Activated CD8-positive, alpha-beta T cell treated with anti-CD3 and anti-CD28 coated beads, Interleukin-2, amount 10 ng/mL, durations not matched to agents 7 days and 5 days (primary cell): ENCODE measurements around the gene ATF7IP2. TPM values are rescaled to one million over a fixed set of nuclear protein-coding genes. Genes with fewer than 3 reads are reported as not detected.
A peak's percentile ranks its signal among the peaks of the same experiment; 100 is the strongest.
"Not testable (repeated sequence)": the region's sequence is repeated elsewhere in the genome, so short reads cannot be mapped to it uniquely, and the experiment has no call there.

Source experiments
- ATAC-seq: fragments of 150-1000 bp; cut with Tn5 transposase; one replicate; pipeline ENCODE4 v1.10.0; 2021; ENCODE audit warnings: moderate library complexity
- CTCF ChIA-PET: fragments of 350-600 bp; sonication (Branson Sonifier 250); formaldehyde crosslinking; loops from one replicate; lab custom pipeline; 2021; ENCODE audit warnings: antibody characterized with exemption; lab: Charles Lee
- POLR2A ChIA-PET: fragments of 350-600 bp; sonication (Branson Sonifier 250); formaldehyde crosslinking; loops from one replicate; lab custom pipeline; 2021; ENCODE audit warnings: antibody characterized with exemption; lab: Charles Lee
- DNase-seq: peaks from one replicate; pipeline ENCODE4 v3.0.0-alpha.2; 2020
- H3K27ac Mint-ChIP-seq: one replicate; pipeline ENCODE4 v1.8.0; 2021; ENCODE audit warnings: mild to moderate bottlenecking, mixed read lengths
- H3K27me3 Mint-ChIP-seq: one replicate; pipeline ENCODE4 v1.8.0; 2021; ENCODE audit warnings: low read depth, mixed read lengths
- H3K36me3 Mint-ChIP-seq: one replicate; pipeline ENCODE4 v1.8.0; 2021; ENCODE audit warnings: low read depth, mixed read lengths
- H3K4me1 Mint-ChIP-seq: one replicate; pipeline ENCODE4 v1.8.0; 2021; ENCODE audit warnings: low read depth, mixed read lengths
- H3K4me3 Mint-ChIP-seq: one replicate; pipeline ENCODE4 v1.8.0; 2021; ENCODE audit warnings: mild to moderate bottlenecking, mixed read lengths
- H3K9me3 Mint-ChIP-seq: one replicate; pipeline ENCODE4 v1.8.0; 2022; ENCODE audit warnings: mixed read lengths; ENCODE audit not compliant: insufficient read depth
- total RNA-seq, 2 experiments: library from RNA; stranded (reverse); gene quantifications; one replicate each; pipeline ENCODE4 v1.2.3, GENCODE V29; 2021

ATF7IP2 gene, protein sequence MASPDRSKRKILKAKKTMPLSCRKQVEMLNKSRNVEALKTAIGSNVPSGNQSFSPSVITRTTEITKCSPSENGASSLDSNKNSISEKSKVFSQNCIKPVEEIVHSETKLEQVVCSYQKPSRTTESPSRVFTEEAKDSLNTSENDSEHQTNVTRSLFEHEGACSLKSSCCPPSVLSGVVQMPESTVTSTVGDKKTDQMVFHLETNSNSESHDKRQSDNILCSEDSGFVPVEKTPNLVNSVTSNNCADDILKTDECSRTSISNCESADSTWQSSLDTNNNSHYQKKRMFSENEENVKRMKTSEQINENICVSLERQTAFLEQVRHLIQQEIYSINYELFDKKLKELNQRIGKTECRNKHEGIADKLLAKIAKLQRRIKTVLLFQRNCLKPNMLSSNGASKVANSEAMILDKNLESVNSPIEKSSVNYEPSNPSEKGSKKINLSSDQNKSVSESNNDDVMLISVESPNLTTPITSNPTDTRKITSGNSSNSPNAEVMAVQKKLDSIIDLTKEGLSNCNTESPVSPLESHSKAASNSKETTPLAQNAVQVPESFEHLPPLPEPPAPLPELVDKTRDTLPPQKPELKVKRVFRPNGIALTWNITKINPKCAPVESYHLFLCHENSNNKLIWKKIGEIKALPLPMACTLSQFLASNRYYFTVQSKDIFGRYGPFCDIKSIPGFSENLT
- 10 to 100 TPM; 30.1 to 31.3 TPM for total RNA-seq

DNA sequence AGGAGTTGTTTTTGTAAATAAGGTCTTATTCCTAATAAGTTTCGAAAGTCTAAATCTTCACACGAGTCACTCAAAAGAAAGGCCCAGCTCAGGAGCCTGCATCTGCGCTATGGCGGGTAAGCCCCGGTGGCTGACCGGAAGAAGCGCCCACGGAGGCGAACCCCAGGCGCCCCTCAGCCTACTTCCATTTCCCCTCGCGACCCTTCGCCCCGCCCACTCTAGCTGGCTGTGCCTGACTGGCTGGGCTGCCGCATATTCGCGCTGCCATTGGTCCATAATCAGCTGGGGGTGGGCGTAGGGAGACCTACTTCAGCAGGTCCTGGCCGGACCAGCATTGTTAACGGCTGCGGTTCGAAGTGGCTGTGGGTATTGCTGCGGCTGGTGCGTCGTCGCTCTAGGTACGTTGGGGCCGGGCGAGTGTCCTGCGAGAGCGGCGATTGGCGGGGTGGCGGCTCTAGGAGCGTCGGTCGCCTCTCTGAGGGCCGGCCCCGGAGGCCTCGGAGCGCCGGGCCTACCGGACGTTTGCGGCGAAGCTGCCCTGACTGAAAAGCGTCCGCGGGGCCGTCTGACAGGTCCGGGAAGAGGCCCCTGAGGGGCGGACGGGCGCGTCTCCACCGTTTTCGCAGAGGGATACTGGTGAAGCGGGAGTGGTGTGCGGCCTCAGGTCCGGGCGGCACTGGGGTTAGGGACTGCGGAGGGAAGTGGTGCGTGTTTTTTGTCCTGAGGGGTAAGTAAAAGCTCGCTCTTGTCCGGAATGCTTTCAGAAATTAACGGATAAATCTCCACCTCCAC, at the start of gene ATF7IP2:
Gene ATF7IP2 (plus strand): TSS at position 337 of the 792 bp plus-strand sequence. CDS start 44,560 bp downstream, outside the sequence.
- ATAC-seq, result peak; percentile 97
- H3K36me3 Mint-ChIP-seq, result peaks cover 36% of the 10 kb centered on the region
- H3K27ac Mint-ChIP-seq, result peak within 1 kb of the TSS; percentile 99
- peaks cover 3% of the 10 kb centered on the region for H3K9me3 Mint-ChIP-seq
- peaks cover 48% of the 10 kb centered on the region for H3K4me1 Mint-ChIP-seq
- no peaks in the 10 kb centered on the region for H3K27me3 Mint-ChIP-seq
- POLR2A ChIA-PET, result interaction anchor here (0.5 to 1.9 kb wide), 5 partner anchors 12 to 64 kb away, joined by 3 to 6 read pairs (median 5); no protein-coding TSS in a partner anchor
- CTCF ChIA-PET, result interaction anchor here (0.6 to 1.4 kb wide), 4 partner anchors 34 to 71 kb away, joined by 3 to 4 read pairs (median 4); no protein-coding TSS in a partner anchor
- peak within 1 kb of the TSS; percentile 85 for H3K4me3 Mint-ChIP-seq
- peak; percentile 92 for DNase-seq

DNA sequence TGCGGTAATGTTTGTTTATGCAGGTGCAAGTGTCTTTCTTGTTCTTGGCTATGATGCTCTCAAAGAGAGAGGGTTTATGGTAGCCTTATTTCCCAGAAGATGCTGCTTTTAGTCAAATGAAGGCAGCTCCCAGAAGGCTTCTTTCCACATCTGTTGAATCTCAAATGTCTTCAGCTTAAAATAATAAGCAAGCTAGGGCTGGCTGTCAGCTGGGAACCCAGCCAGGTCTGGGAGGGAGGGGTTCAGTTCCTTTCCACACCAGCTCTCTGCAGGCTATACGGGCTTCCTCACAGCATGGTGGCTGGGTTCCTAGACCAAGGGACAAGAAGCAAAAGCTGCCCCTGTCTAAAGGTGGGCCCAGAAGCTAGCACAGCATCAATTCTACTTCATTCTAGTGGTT, 47.4 kb upstream of the ATF7IP2 start:
- Mint-ChIP-seq H3K36me3 (peaks cover 8% of the 10 kb centered on the region), H3K27ac (no peak overlapping the region), H3K27me3 (no peaks in the 10 kb centered on the region), H3K9me3 (peaks cover 25% of the 10 kb centered on the region), H3K4me1 (peaks cover 8% of the 10 kb centered on the region), H3K4me3 (no peak overlapping the region)
- DNase-seq (no peak), ATAC-seq (no peak)
- POLR2A ChIA-PET, result interaction anchor here (0.6 kb wide), 1 partner anchor 24 kb away, joined by 3 read pairs; no protein-coding TSS in a partner anchor
- CTCF ChIA-PET, result no interaction called here

DNA sequence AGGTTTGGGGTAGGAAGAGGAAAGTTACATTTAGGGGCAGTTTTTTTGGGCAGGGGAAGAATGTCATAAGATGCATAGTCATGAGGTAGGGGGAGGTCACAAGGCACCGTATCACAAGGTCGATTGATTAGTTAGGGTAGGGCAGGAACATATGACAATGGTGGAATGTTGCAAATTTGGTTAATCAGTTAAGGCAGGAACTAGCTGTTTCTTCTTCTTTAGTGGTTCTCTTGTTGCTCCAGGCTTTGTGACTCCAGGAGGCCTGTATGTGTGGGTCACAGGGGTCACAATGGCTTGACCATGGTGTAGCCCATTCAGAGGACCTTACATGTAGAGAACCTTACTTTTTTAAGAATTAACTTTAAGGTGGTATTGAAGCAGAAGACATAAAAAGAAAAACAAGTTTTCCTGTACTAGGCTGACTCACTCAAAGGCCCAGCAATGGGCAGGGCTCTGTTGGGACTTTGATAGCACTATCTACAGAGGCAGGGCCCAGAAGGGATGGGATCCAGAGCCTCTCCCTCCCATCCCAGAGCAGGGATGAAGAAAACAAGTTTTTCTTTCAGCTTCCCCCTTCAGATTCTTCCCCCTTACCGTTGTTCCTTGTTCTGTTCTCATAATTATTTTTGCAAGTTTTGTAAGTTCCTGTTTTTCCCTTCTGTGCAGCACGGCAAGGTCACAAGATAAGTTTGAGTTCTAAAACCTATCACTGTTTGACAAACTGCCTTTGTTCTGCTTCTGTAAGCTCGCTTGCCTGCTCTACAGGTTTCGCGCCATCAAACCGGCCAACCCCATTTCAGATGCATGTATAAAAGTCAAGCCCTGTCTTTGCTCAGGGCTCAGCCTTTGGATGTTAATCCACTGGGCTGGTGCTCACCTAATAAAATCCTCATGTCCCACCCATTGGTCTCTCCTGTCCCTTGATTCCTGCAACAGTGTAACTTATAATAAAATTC, 45.8 kb upstream of the ATF7IP2 start:
- no peaks in the 10 kb centered on the region for H3K4me1 Mint-ChIP-seq
- ATAC-seq (no peak), DNase-seq (no peak)
- no peak overlapping the region for H3K4me3 Mint-ChIP-seq
- POLR2A ChIA-PET, result no interaction called here
- CTCF ChIA-PET, result no interaction called here
- peaks cover 27% of the 10 kb centered on the region for H3K9me3 Mint-ChIP-seq
- H3K27ac Mint-ChIP-seq, result no peak overlapping the region
- H3K36me3 Mint-ChIP-seq, result peaks cover 12% of the 10 kb centered on the region
- no peaks in the 10 kb centered on the region for H3K27me3 Mint-ChIP-seq

DNA sequence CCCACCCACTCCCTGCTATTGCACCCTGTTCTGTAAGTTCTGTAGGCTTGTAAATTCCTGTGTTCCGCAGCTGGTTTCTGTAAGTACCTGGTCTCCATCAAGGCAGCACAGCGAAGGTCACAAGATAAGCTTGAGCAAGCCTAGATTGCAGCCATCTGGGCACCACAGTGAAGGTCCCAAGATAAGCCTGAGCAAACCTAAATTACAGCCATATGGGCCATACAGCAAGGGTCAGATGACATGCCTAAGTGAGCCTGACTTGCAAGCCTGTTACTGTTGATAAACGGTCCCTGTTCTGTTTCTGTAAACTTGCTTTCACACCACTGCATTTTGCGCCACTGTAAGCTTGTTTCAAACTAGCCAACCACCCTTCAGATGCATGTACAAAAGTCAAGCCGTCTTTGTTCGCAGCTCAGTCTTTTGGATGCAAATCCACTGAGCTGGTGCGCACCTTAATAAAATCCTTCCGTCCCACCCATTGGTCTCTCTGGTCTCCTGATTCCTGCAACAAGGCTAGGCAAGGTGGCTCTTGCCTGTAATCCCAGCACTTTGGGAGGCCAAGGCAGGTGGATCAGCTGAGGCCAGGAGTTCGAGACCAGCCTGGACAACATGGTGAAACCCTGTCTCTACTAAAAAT, 42.6 kb upstream of the ATF7IP2 start:
- Mint-ChIP-seq H3K4me3 (no peak overlapping the region), H3K27ac (no peak overlapping the region), H3K4me1 (no peaks in the 10 kb centered on the region), H3K27me3 (no peaks in the 10 kb centered on the region), H3K36me3 (peaks cover 12% of the 10 kb centered on the region), H3K9me3 (peaks cover 27% of the 10 kb centered on the region)
- CTCF ChIA-PET, result no interaction called here
- POLR2A ChIA-PET, result no interaction called here
- DNase-seq (no peak), ATAC-seq (no peak)

DNA sequence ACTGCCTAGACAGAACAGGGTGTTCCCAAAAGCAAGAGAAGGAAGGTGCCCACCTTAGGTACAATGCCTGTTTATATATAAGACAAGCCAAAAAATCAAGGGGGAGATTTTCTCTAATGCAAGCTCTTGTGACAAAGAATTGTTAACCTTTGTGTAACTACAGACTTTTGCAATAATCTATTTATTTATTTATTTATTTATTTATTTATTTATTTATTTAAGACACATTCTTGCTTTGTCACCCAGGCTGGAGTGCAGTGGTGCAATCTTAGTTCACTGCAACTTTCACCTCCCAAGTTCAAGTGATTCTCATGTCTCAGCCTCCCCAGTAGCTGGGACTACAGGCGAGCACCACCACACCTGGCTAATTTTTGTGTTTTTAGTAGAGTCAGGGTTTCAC, 41.2 kb upstream of the ATF7IP2 start:
- H3K9me3 Mint-ChIP-seq, result peaks cover 20% of the 10 kb centered on the region
- DNase-seq, CTCF ChIA-PET, H3K4me1 Mint-ChIP-seq, H3K27me3 Mint-ChIP-seq, ATAC-seq, H3K36me3 Mint-ChIP-seq, H3K4me3 Mint-ChIP-seq, H3K27ac Mint-ChIP-seq: not testable (repeated sequence)
- POLR2A ChIA-PET, result interaction anchor here (0.6 kb wide), 1 partner anchor 31 kb away, joined by 3 read pairs; no protein-coding TSS in a partner anchor

DNA sequence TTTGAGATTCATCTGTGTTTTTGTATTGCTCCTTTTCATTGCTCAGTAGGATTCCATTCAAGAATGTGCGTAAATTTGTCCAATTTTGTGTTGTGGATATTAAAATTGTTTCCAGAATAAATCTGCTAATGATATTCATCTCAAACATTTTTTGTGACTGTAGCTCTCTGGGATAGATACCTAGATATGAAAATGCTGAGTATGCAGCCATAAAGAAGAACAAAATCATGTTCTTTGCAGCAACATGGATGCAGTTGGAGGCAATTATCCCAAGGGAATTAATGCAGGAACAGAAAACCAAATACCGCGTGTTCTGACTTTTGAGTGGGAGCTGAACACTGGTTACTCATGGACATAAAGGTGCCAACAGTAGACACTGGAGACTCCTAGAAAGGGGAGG, 40.2 kb upstream of the ATF7IP2 start:
- H3K36me3 Mint-ChIP-seq, result peaks cover 4% of the 10 kb centered on the region
- H3K9me3 Mint-ChIP-seq, result peaks cover 13% of the 10 kb centered on the region
- H3K27ac Mint-ChIP-seq, result no peak overlapping the region
- ChIA-PET CTCF (no interaction called here), POLR2A (no interaction called here)
- DNase-seq, result no peak
- H3K27me3 Mint-ChIP-seq, result no peaks in the 10 kb centered on the region
- H3K4me1 Mint-ChIP-seq, result no peaks in the 10 kb centered on the region
- H3K4me3 Mint-ChIP-seq, result no peak overlapping the region
- no peak for ATAC-seq

DNA sequence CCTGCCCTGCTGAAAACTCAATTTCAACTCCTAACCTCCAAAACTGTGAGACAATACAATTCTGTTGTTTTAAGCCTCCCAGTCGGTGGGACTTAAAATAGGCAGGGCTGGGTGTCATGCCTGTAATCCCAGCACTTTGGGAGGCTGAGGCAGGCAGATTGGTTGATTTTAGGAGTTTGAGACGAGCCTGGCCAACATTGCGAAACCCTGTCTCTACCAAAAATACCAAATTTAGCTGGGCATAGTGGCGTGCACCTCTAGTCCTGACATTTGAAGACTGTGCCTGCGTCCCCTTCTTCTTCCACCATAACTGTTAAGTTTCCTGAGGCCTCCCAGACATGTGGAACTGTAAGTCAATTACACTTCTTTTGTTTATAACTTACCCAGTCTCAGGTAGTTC, 36.0 kb upstream of the ATF7IP2 start:
- POLR2A ChIA-PET, result no interaction called here
- Mint-ChIP-seq H3K36me3 (no peaks in the 10 kb centered on the region), H3K27me3 (no peaks in the 10 kb centered on the region), H3K9me3 (no peaks in the 10 kb centered on the region), H3K4me3 (no peak overlapping the region), H3K27ac (no peak overlapping the region), H3K4me1 (no peaks in the 10 kb centered on the region)
- CTCF ChIA-PET, result no interaction called here
- no peak for DNase-seq
- no peak for ATAC-seq

DNA sequence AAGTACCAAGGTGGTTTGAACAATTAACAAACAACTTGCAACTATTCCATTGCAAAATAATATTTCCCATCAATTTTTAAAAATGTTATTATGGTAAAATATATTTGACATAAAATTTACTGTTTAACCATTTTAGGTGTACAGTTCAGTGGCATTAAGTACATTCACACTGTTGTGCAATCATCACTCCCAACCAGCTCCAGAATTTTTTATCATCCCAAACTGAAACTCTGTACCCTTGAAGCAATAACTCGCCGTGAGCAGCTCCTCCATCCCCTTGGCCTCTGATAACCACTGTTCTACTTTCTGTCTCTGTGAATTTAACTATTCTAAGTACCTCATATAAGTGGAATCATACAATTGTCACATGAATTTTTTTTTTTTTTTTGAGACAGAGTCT, 33.6 kb upstream of the ATF7IP2 start:
- Mint-ChIP-seq H3K4me1 (no peaks in the 10 kb centered on the region), H3K4me3 (no peak overlapping the region), H3K27me3 (no peaks in the 10 kb centered on the region), H3K27ac (no peak overlapping the region), H3K36me3 (no peaks in the 10 kb centered on the region), H3K9me3 (no peaks in the 10 kb centered on the region)
- DNase-seq, result no peak
- ATAC-seq, result no peak
- ChIA-PET POLR2A (no interaction called here), CTCF (no interaction called here)

DNA sequence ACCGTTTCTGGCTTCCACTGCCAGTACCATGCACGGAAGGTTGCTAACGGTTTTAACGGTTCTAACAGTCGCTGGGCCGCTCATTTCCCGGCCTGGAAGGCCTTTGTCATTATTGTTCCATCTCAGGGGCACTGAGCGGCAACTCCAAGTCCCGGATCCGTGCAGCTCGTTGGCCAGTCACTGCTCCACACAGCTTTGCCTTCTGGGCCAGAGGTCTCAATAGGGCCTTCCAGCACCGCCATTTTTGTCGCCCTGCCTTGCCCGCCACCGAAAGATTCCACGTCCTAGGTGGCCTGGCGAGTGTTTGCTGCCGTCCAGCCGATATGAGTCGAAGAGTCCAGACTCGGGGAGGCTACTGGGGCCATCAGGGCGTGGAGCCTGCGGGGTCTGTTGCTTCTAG, 30.3 kb upstream of the ATF7IP2 start:
- DNase-seq (no peak), ATAC-seq (no peak)
- Mint-ChIP-seq H3K36me3 (no peaks in the 10 kb centered on the region), H3K27me3 (no peaks in the 10 kb centered on the region), H3K9me3 (no peaks in the 10 kb centered on the region), H3K4me3 (no peak overlapping the region), H3K4me1 (no peaks in the 10 kb centered on the region), H3K27ac (no peak overlapping the region)
- ChIA-PET POLR2A (no interaction called here), CTCF (no interaction called here)

DNA sequence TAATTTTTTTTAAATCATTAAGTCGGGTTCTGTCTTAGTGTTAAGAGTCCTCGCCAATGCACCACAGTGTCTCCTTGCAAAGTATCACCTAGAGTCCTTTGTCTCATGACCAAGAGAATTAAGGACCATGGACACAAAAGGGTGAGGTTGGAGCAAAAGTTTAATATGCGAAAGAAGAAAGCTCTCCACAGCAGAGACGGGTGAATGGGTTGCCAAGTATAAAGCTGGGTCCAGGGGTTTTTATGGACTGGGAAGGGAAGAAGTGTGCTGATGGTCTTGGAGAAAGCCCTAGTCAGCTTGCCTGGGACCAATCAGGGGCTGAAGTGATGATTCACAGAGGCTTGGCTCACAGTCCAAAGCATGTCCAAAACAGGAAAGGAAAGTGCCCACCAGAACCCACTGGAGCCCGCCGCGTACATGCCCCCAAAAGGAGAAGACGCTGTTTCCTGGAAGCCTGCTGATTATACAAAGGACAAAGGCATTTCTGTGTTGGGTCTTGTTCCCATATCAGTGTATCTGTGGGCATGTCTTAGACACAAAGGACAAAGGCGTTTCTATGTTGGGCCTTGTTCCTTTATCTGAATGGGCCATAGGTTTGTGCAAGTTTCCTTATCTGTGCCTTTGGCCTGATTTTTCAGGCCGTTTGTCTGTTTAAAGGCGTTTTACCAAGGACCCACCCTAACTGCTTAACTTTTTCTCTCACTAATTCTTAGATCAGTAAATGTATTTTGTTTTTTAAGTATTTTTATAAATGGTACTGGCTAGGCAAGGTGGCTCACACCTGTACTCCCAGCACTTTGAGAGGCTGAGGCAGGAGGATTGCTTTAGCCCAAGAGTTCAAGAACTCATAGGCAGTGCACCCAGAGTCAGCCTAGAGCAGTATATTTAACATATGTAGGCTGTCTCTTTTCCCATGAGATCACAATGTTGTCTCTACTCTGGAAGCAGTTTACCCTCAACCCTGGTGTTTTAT, 28.7 kb upstream of the ATF7IP2 start:
- H3K36me3 Mint-ChIP-seq, result peaks cover 4% of the 10 kb centered on the region
- no peak overlapping the region for H3K27ac Mint-ChIP-seq
- POLR2A ChIA-PET, result no interaction called here
- CTCF ChIA-PET, result no interaction called here
- ATAC-seq, result no peak
- H3K4me3 Mint-ChIP-seq, result no peak overlapping the region
- H3K27me3 Mint-ChIP-seq, result no peaks in the 10 kb centered on the region
- DNase-seq, result no peak
- H3K4me1 Mint-ChIP-seq, result peaks cover 5% of the 10 kb centered on the region
- no peaks in the 10 kb centered on the region for H3K9me3 Mint-ChIP-seq
